Cardiac fibroblast (primary cell): ENCODE data around the gene C1orf141.
"Not testable (repeated sequence)": the region's sequence is repeated elsewhere in the genome, so short reads cannot be mapped to it uniquely, and the experiment has no call there.

Source experiments
- DNase-seq, 2 donors: peaks; one replicate each; pipeline versions ENCODE4 v3.0.0 to v3.0.0-alpha.2; 2010; ENCODE audit warnings: low read depth in 2 of 2
- H3K4me3 ChIP-seq, 2 donors: replicated peaks in 1 of 2; 1 replicate in 1 of 2; 2 replicates in 1 of 2; pipeline ENCODE4 v1.5.1; 2011; ENCODE audit warnings: low read depth in 2 of 2, low read length in 2 of 2, mild to moderate bottlenecking in 2 of 2, moderate library complexity in 1 of 2
- CTCF ChIP-seq: IDR thresholded peaks from one replicate; pipeline ENCODE4 v1.5.1; 2011; ENCODE audit warnings: low read depth, mild to moderate bottlenecking, low read length, inconsistent platforms

Gene C1orf141

DNA sequence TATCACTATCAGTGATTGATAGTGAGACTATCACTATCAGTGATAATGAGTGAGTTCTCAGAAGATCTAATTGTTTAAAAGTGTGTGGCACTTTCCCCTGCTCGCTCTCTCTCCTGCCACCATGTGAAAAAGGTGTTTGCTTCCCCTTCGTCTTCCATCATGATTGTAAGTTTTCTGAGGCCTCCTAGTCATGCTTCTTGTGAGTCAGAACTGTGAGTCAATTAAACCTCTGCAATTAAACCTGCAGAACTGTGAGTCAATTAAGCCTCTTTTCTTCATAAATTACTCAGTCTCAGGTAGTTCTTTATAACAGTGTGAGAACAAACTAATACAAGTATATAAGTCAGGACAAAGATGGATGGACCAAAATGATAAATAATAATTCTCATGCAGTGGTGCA lies 24.5 kb upstream of the C1orf141 start:
- no peak overlapping the region for H3K4me3 ChIP-seq
- no peak for TF ChIP-seq CTCF
- DNase-seq: no peak

- no peak for DNase-seq
- no peak for TF ChIP-seq CTCF
These were observed 23.6 kb upstream of the C1orf141 start for GRCh38 chr1:67158401-67158800.

DNA sequence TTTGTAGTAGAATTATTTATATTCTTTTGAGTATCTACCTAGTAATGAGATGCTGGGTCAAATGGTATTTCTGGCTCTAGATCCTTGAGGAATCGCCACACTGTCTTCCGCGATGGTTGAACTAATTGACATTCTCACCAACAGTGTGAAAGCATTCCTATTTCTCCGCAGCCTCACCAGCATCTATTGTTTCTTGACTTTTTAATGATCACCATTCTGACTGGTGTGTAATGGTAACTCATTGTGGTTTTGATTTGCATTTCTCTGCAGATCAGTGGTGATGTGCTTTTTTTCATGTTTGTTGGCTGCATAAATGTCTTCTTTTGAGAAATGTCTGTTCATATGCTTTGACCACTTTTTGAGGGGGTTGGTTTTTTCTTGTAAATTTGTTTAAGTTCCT lies 16.2 kb upstream of the C1orf141 start:
- no peak for TF ChIP-seq CTCF
- no peak for DNase-seq

More at GRCh38 chr1:67158401-67158800, 23.6 kb upstream of the C1orf141 start:
- no peak overlapping the region for H3K4me3 ChIP-seq

GRCh38 chr1:67149179-67149770 lies 14.5 kb upstream of the C1orf141 start:
- no peak overlapping the region for H3K4me3 ChIP-seq
- TF ChIP-seq CTCF: peak; percentile 85
- DNase-seq: peak; percentile 91

More for the DNA sequence above, 16.2 kb upstream of the C1orf141 start:
- no peak overlapping the region for H3K4me3 ChIP-seq

- peak; percentile 4 to 11 for DNase-seq
These were observed 13.9 kb upstream of the C1orf141 start for GRCh38 chr1:67148516-67149178.

DNA sequence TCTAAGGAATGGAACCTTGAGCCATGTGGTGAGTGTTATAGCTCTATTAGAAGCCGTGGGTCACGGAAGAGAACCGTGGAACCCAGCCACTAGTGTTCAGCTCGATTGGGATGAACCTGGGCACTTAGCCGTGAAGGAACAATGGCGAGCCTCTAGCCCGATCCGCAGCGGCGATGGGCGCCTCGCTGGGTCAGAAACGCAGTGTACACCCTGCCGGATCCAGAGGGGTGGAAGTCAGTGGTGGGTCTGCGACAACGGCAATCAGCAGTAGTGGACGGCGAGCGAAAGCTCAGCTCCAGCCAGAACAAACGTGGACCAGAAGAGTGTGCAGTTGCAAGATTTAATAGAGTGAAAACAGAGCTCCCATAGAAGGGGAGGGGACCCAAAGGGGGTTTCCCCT lies 13.2 kb upstream of the C1orf141 start:
- DNase-seq: not testable (repeated sequence)

More at GRCh38 chr1:67148516-67149178, 13.9 kb upstream of the C1orf141 start:
- no peak overlapping the region for H3K4me3 ChIP-seq
- TF ChIP-seq CTCF: no peak

DNA sequence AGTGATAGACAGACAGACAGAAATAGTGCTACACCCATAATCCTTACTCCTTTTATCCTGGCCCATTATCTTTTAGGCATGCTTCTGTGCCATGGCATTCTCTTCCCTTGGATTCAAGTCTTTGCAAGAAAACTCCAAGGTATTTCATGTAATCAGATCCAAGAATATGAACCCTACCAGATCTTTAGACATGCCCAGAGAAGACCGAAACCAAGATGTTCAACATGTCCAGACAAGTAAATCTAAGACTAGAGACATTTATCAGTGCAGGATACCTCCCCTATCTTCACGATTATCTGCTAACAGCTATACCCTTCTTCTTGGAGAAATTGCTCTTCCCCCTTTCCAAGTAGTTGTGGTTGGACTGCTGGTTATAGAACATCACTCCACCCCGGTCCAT lies 11.8 kb upstream of the C1orf141 start:
- no peak for TF ChIP-seq CTCF
- DNase-seq: no peak
- H3K4me3 ChIP-seq: no peak overlapping the region

More for the DNA sequence above, 13.2 kb upstream of the C1orf141 start:
- not testable (repeated sequence) for H3K4me3 ChIP-seq
